Upper lobe of left lung (tissue), 4 donors: ENCODE measurements around the gene CLEC1A.

Experiments used
- CTCF ChIP-seq, 6 experiments: fragments of 450-650 bp in 4 of 6; fragments of 200-600 bp in 2 of 6; sonication (generic) in 2 of 6; IDR thresholded peaks; one replicate each; pipeline ENCODE4 v1.5.1; 2016 to 2019; ENCODE audit warnings: antibody characterized with exemption in 6 of 6
- EP300 ChIP-seq, 4 donors: sonication (generic); formaldehyde crosslinking; IDR thresholded peaks; one replicate each; pipeline ENCODE4 v1.5.1; 2017; ENCODE audit warnings: antibody characterized with exemption in 4 of 4, control low read depth in 2 of 4
- POLR2A ChIP-seq, 4 donors: fragments of 450-650 bp; IDR thresholded peaks; one replicate each; pipeline ENCODE4 v1.5.1; 2016 to 2017; ENCODE audit warnings: antibody characterized with exemption in 4 of 4, mild to moderate bottlenecking in 2 of 4
- POLR2AphosphoS5 ChIP-seq, 2 donors: sonication (generic); formaldehyde crosslinking; IDR thresholded peaks; one replicate each; pipeline ENCODE4 v1.5.1; 2017; ENCODE audit warnings: antibody characterized with exemption in 2 of 2

DNA sequence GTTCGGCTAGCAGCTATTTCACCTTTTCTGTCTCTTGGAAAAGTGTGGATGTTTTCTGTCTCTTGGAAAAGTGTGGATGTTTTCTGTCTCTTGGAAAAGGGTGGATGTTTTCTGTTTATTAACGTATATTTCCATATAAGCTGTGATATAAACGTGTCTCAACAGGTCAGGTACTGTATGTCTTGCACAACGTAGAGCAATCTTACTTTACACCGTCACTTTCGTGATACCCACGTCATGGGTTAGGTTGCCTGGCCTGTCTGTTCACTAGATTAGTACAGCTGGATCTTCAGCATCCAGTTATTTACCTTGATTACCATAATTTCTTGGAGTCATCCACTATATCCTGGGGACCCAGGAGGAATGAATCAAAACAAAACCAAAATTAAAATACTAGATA lies 17.1 kb upstream of the CLEC1A start:
- no peak for TF ChIP-seq CTCF (IDR thresholded peaks at IDR 0.05)
- TF ChIP-seq POLR2A (IDR thresholded peaks at IDR 0.05) = no peak
- TF ChIP-seq POLR2AphosphoS5 (IDR thresholded peaks at IDR 0.05) = no peak
- TF ChIP-seq EP300 (IDR thresholded peaks at IDR 0.05) = no peak
